CD4-positive, alpha-beta T cell treated with Interleukin-17A for 1 hour (primary cell): ENCODE results near the gene SLC17A5.
"Not testable (repeated sequence)": the region's sequence is repeated elsewhere in the genome, so short reads cannot be mapped to it uniquely, and the experiment has no call there.

Experiments
- DNase-seq: peaks from one replicate; pipeline ENCODE4 v3.0.0-alpha.2; 2020

Gene SLC17A5

GRCh38 chr6:73653571-73654424 is at the start of gene SLC17A5:
TSS of gene SLC17A5 (minus strand) at chr6:73653992. CDS start at chr6:73653886, 106 bp downstream.
- peak; percentile 92 for DNase-seq

GRCh38 chr6:73703466-73703865 is 49.7 kb upstream of the SLC17A5 start:
- DNase-seq, result no peak

GRCh38 chr6:73702444-73702843 is 48.7 kb upstream of the SLC17A5 start:
- no peak for DNase-seq

GRCh38 chr6:73699676-73700459 is 46.1 kb upstream of the SLC17A5 start:
- no peak for DNase-seq

GRCh38 chr6:73696966-73697655 is 43.3 kb upstream of the SLC17A5 start:
- DNase-seq, result no peak

- DNase-seq, result peak; percentile 37
These were observed 42.0 kb upstream of the SLC17A5 start, which contains the start of gene CD109 for GRCh38 chr6:73695619-73696421. TSS of gene CD109 (plus strand) at chr6:73696203. CDS start at chr6:73696216, 13 bp downstream.

- no peak for DNase-seq
These were observed 41.1 kb upstream of the SLC17A5 start for GRCh38 chr6:73694711-73695411.

GRCh38 chr6:73691512-73691911 is 37.7 kb upstream of the SLC17A5 start:
- no peak for DNase-seq

- DNase-seq, result no peak
These were observed 36.3 kb upstream of the SLC17A5 start for GRCh38 chr6:73690056-73690455.

GRCh38 chr6:73688351-73688750 is 34.6 kb upstream of the SLC17A5 start:
- DNase-seq, result no peak

GRCh38 chr6:73683574-73683973 is 29.8 kb upstream of the SLC17A5 start:
- not testable (repeated sequence) for DNase-seq

- DNase-seq, result no peak
These were observed 26.6 kb upstream of the SLC17A5 start for GRCh38 chr6:73680289-73680918.

- not testable (repeated sequence) for DNase-seq
These were observed 26.1 kb upstream of the SLC17A5 start for GRCh38 chr6:73679846-73680245.

- no peak for DNase-seq
These were observed 25.2 kb upstream of the SLC17A5 start for GRCh38 chr6:73679009-73679408.

- peak; percentile 72 for DNase-seq
These were observed 21.8 kb upstream of the SLC17A5 start for GRCh38 chr6:73675466-73676098.

- DNase-seq, result no peak
These were observed 18.3 kb upstream of the SLC17A5 start for GRCh38 chr6:73671911-73672685.

GRCh38 chr6:73669005-73669404 is 15.2 kb upstream of the SLC17A5 start:
- no peak for DNase-seq

- DNase-seq, result no peak
These were observed 14.0 kb upstream of the SLC17A5 start for GRCh38 chr6:73667798-73668197.

GRCh38 chr6:73666393-73666792 is 12.6 kb upstream of the SLC17A5 start:
- no peak for DNase-seq
